ENCODE results near the gene WASF3.
A peak's percentile ranks its signal among the peaks of the same experiment; 100 is the strongest.

Gene WASF3

DNA sequence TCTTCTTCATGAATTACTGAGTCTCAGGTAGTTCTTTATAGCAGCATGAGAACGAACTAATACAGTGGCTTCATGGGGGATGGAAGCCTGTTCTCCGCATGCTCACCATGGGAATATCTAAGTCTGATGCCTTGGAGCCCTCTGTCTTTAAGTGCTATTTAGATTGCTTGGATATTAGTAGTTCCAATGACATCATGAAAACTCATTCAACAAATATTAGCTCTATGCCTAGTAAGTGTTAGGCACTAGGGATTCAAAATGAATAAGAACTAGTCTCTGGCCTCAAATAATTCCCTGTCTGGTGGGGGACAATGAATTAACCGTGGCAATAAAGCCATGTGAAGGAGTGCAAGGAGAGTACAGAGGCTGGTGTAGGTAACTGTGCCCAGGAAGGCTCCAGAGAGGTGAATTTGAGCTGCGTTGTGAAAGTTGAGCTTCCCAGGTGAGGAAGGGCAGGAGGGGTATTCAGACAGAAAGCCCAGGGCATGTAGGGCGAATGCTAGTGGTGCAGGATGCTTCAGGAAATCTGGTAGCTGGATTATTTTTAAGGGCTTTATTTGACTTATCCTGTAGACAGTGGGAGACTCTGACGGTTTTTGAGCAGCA lies 6.1 kb upstream of the WASF3 start:
- Histone ChIP-seq H3K9me3 (replicated peaks; ENCODE audit: insufficient read depth, low read length) (no peaks in the 10 kb centered on the region), H3K9me2 (replicated peaks; ENCODE audit: insufficient read depth, low read length) (no peaks in the 10 kb centered on the region), H3K79me2 (ENCODE audit: low read length) (no peaks in the 10 kb centered on the region), H3K9ac (ENCODE audit: low read length) (no peak overlapping the region), H3K4me1 (ENCODE audit: low read length) (no peaks in the 10 kb centered on the region), H2AFZ (ENCODE audit: low read length) (no peak overlapping the region), H3K27ac (ENCODE audit: low read length) (no peak overlapping the region), H3F3A (ENCODE audit: insufficient read depth, low read length) (no peaks in the 10 kb centered on the region), H3K27me3 (replicated peaks; ENCODE audit: insufficient read depth, low read length) (no peaks in the 10 kb centered on the region), H3K36me3 (replicated peaks; ENCODE audit: insufficient read depth, low read length) (no peaks in the 10 kb centered on the region), H4K20me1 (ENCODE audit: insufficient read depth, low read length) (no peaks in the 10 kb centered on the region), H3K4me3 (ENCODE audit: low read length) (no peak overlapping the region), H3K4me2 (ENCODE audit: low read depth, low read length) (no peak overlapping the region)
- no peak for DNase-seq
- TF ChIP-seq EZH2phosphoT487 (IDR thresholded peaks at IDR 0.05; ENCODE audit: low read length) = no peak
- TF ChIP-seq CTCF (IDR thresholded peaks at IDR 0.05; ENCODE audit: low read length) = no peak
- TF ChIP-seq EZH2 (optimal IDR thresholded peaks at IDR 0.05; ENCODE audit: low read depth, low read length) = no peak

DNA sequence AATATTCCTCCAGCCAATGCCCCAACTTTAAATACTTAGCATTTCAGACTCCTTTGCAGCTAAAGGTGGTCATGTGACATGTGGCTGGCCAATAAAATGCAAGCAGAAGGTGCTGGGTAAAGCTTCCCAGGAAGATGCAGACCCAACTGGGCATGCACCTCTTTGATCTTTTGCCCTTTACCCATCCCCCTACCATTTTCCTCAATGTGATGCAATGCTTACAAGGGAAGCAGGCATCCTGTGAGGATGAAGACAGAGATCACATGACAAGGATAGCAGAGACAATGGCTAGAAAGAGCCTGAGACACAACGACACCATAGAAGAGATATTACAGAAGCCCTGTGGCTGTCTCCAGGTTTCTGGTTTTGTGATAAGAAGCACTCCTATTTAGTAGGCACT lies 2.1 kb upstream of the WASF3 start:
- no peaks in the 10 kb centered on the region for H3K79me2 ChIP-seq (ENCODE audit: low read length)
- H3K4me1 ChIP-seq (ENCODE audit: low read length) = no peaks in the 10 kb centered on the region
- TF ChIP-seq EZH2phosphoT487 (IDR thresholded peaks at IDR 0.05; ENCODE audit: low read length) = no peak
- no peak for DNase-seq
- no peak overlapping the region for H3K9ac ChIP-seq (ENCODE audit: low read length)
- no peaks in the 10 kb centered on the region for H4K20me1 ChIP-seq (ENCODE audit: insufficient read depth, low read length)
- H3K4me2 ChIP-seq (ENCODE audit: low read depth, low read length) = no peak overlapping the region
- H3K9me3 ChIP-seq (replicated peaks; ENCODE audit: insufficient read depth, low read length) = no peaks in the 10 kb centered on the region
- no peak overlapping the region for H3K27ac ChIP-seq (ENCODE audit: low read length)
- H3K4me3 ChIP-seq (ENCODE audit: low read length) = no peak overlapping the region
- H3K9me2 ChIP-seq (replicated peaks; ENCODE audit: insufficient read depth, low read length) = no peaks in the 10 kb centered on the region
- H3K27me3 ChIP-seq (replicated peaks; ENCODE audit: insufficient read depth, low read length) = 0 out of 2 replicates have a peak, but pooled peaks cover 6% of the 10 kb centered on the region
- H3K36me3 ChIP-seq (replicated peaks; ENCODE audit: insufficient read depth, low read length) = no peaks in the 10 kb centered on the region
- H2AFZ ChIP-seq (ENCODE audit: low read length) = no peak overlapping the region
- H3F3A ChIP-seq (ENCODE audit: insufficient read depth, low read length) = no peaks in the 10 kb centered on the region

DNA sequence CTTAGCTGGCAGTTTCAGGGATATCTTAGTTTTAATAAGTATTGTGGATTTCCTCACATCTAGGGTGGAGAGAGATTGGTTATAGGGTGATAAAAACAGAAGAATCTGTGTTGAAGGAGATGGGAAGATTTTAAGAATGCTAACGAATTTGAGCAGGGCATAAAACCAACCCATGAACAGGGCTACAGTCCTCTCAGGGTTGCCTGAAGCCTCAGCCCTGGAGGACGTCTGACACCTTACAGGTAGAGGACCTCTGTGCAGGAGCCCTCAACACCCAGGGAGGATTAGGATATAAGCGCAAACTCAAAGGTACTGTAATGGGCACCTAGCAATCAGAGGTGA lies 461 bp upstream of the WASF3 start:
- TF ChIP-seq EZH2 (optimal IDR thresholded peaks at IDR 0.05; ENCODE audit: low read depth, low read length) = no peak
- no peak for TF ChIP-seq CTCF (IDR thresholded peaks at IDR 0.05; ENCODE audit: low read length)
- TF ChIP-seq EZH2phosphoT487 (IDR thresholded peaks at IDR 0.05; ENCODE audit: low read length) = no peak
- peak overlapping the region; percentile 94 for H2AFZ ChIP-seq (ENCODE audit: low read length)
- no peaks in the 10 kb centered on the region for H3K9me3 ChIP-seq (replicated peaks; ENCODE audit: insufficient read depth, low read length)
- peak overlapping the region; percentile 5; the same call in 1 of the 2 replicates for H3K9ac ChIP-seq (ENCODE audit: low read length)
- no peaks in the 10 kb centered on the region for H3K79me2 ChIP-seq (ENCODE audit: low read length)
- H3K36me3 ChIP-seq (replicated peaks; ENCODE audit: insufficient read depth, low read length) = no peaks in the 10 kb centered on the region
- H4K20me1 ChIP-seq (ENCODE audit: insufficient read depth, low read length) = no peaks in the 10 kb centered on the region
- peak overlapping the region; percentile 56 for H3K4me2 ChIP-seq (ENCODE audit: low read depth, low read length)
- no peaks in the 10 kb centered on the region for H3K9me2 ChIP-seq (replicated peaks; ENCODE audit: insufficient read depth, low read length)
- no peak overlapping the region for H3K27ac ChIP-seq (ENCODE audit: low read length)
- H3F3A ChIP-seq (ENCODE audit: insufficient read depth, low read length) = no peaks in the 10 kb centered on the region
- peak overlapping the region; percentile 74 for H3K4me3 ChIP-seq (ENCODE audit: low read length)
- no peak for DNase-seq
- no peaks in the 10 kb centered on the region for H3K4me1 ChIP-seq (ENCODE audit: low read length)
- H3K27me3 ChIP-seq (replicated peaks; ENCODE audit: insufficient read depth, low read length) = 0 out of 2 replicates have a peak, but pooled peaks cover 6% of the 10 kb centered on the region

- TF ChIP-seq EZH2 (optimal IDR thresholded peaks at IDR 0.05; ENCODE audit: low read depth, low read length) (no peak), CTCF (IDR thresholded peaks at IDR 0.05; ENCODE audit: low read length) (no peak), EZH2phosphoT487 (IDR thresholded peaks at IDR 0.05; ENCODE audit: low read length) (no peak)
- DNase-seq = no peak
- Histone ChIP-seq H2AFZ (ENCODE audit: low read length) (peak overlapping the region; percentile 71), H3K36me3 (replicated peaks; ENCODE audit: insufficient read depth, low read length) (no peaks in the 10 kb centered on the region), H3F3A (ENCODE audit: insufficient read depth, low read length) (no peaks in the 10 kb centered on the region), H3K79me2 (ENCODE audit: low read length) (no peaks in the 10 kb centered on the region), H3K9me2 (replicated peaks; ENCODE audit: insufficient read depth, low read length) (no peaks in the 10 kb centered on the region), H3K27ac (ENCODE audit: low read length) (no peak overlapping the region), H3K4me3 (ENCODE audit: low read length) (peak overlapping the region; percentile 75), H3K27me3 (replicated peaks; ENCODE audit: insufficient read depth, low read length) (0 out of 2 replicates have a peak, but pooled peaks cover 6% of the 10 kb centered on the region), H3K4me2 (ENCODE audit: low read depth, low read length) (peak overlapping the region; percentile 59; the same call in 1 of the 2 replicates), H3K9ac (ENCODE audit: low read length) (peak overlapping the region; percentile 34; the same call in 1 of the 2 replicates), H4K20me1 (ENCODE audit: insufficient read depth, low read length) (no peaks in the 10 kb centered on the region), H3K4me1 (ENCODE audit: low read length) (no peaks in the 10 kb centered on the region), H3K9me3 (replicated peaks; ENCODE audit: insufficient read depth, low read length) (no peaks in the 10 kb centered on the region)
These were observed 757 bp downstream of the WASF3 start for GRCh38 chr13:26558074-26558805.
